Stimulated activated naive CD8-positive, alpha-beta T cell treated with anti-CD3 and anti-CD28 coated beads, Interleukin-15, Interleukin-2, amounts not matched to agents 100 U/mL and 50 U/mL, for 24 hours (primary cell): ENCODE measurements around the gene ALPG.
A peak's percentile ranks its signal among the peaks of the same experiment; 100 is the strongest.
"Not testable (repeated sequence)": the region's sequence is repeated elsewhere in the genome, so short reads cannot be mapped to it uniquely, and the experiment has no call there.

Source experiments
- ATAC-seq: fragments of 150-1000 bp; cut with Tn5 transposase; one replicate; pipeline ENCODE4 v1.10.0; 2021
- DNase-seq: peaks from one replicate; pipeline ENCODE4 v3.0.0; 2021

ALPG gene

GRCh38 chr2:232419245-232420072, 12.8 kb downstream of the ALPG start:
- peak; percentile 59 for ATAC-seq
- peak; percentile 27 for DNase-seq

DNA sequence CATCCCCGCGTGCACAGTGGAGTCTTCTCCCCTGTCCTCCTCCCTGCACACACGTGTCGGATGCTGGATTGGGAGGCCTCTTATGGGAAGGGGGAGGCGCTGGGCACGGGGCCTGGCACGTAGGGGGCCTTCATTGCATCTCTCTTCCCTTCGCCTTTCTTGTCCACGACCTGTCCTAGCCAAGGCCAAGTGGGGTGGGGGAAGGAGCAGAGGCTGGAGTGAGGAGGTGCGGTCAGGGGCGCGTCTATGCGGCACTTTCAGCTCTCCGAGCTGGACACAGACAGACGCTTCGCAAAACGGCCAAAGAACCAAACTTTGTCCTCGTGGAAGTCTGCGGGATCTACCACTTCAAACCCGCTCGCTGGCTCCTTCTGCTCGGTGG, 13.4 kb downstream of the ALPG start:
- no peak for DNase-seq
- ATAC-seq = no peak

GRCh38 chr2:232420463-232421188, 14.0 kb downstream of the ALPG start:
- ATAC-seq = no peak
- DNase-seq = peak; percentile 33

DNA sequence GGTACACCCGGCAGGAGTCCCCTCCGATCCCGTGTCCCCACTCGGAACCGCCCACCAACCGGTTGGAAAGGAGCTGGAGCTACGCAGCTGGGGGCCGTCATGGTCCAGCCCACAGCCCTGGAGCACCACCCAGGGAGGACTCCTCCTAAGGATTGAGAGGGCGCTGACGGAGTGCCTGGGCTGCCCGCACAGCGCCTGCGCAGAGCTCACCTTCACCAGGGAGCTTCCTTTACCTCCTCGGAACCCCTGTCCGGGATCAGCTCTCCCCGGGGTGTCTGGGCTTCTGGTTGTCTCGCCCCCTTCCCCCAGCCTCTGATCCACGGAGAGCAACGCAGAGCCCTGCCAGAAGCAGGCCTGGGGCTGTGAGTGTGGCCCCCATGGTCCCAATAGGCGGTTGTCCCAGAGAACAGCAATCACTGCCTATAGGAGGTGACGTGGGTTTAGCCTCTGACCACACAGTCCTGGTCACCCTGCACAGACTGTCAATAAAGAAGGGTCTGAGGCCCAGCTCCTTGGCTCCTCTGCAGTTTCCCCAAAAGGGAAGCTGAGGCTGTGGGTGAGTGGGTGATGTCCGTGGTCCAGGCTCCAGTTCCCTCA, 14.6 kb downstream of the ALPG start:
- no peak for DNase-seq
- ATAC-seq = no peak

DNA sequence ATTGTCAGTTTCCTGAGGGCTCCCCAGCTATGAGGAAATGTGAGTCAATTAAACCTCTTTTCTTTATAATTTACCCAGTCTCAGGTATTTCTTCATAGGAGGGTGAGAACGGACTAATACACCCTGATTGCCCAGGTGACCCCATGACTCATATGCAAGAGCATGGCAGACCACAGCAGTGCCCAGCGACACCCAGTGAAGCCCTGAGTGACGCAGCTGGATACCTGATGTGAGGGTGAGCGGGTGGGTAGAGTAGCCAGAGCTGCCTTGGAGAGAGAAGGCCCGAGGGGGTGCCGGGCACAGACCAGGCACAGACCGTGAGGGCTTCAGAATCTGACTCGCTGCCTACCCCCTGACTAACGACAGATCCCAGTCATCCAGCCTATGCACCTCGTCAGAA, 15.4 kb downstream of the ALPG start:
- no peak for ATAC-seq
- no peak for DNase-seq

DNA sequence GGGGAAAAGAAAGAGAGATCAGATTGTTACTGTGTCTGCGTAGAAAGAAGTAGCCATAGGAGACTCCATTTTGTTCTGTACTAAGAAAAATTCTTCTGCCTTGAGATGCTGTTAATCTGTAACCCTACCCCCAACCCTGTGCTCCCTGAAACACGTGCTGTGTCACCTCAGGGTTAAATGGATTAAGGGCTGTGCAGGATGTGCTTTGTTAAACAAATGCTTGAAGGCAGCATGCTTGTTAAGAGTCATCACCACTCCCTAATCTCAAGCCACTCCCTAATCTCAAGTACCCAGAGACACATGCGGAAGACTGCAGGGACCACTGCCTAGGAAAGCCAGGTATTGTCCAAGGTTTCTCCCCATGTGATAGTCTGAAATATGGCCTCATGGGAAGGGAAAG, 16.4 kb downstream of the ALPG start:
- not testable (repeated sequence) for DNase-seq, ATAC-seq

GRCh38 chr2:232423407-232423806, 16.8 kb downstream of the ALPG start:
- DNase-seq, ATAC-seq: not testable (repeated sequence)

DNA sequence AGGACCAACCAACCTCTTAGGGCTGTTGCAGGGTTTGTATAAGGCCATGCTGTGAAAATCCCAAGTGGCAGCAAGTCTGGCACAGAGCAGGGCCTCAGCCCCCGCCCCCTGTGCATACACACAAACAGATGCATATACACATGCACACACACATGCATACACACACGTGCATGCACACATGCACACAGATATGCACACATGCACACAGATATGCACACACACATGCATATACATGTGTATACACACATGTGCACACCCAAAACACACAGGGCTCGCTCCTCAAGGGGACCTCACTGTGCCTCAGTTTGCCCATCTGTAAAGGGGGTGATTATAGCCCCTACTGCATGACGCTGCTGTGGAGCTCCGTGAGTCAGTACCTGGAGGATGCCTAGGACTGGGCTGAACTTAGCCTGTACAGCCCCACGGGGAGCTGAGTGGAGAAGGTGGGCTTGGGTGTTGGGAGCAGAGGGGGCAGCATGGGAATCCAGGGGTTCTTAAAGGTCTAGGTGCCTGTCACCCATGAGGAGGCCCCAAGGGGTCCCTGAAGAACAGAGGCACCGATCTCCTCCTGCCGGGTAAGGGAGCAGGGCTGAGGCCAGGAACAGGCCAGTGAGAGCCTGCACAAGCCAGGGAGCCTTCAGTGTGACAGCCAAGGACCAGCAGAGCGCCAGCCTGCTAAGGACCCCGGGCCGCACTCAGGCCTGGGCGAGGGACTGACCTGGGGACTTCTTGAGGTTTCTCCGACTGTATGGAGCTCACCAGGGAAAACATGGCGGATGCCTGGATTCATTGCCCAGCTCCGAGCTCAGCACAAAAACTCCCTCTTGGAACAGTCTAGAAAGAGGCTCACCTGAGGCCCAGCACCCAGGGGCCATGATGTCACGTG, 25.3 kb downstream of the ALPG start:
- ATAC-seq = no peak
- DNase-seq = no peak

DNA sequence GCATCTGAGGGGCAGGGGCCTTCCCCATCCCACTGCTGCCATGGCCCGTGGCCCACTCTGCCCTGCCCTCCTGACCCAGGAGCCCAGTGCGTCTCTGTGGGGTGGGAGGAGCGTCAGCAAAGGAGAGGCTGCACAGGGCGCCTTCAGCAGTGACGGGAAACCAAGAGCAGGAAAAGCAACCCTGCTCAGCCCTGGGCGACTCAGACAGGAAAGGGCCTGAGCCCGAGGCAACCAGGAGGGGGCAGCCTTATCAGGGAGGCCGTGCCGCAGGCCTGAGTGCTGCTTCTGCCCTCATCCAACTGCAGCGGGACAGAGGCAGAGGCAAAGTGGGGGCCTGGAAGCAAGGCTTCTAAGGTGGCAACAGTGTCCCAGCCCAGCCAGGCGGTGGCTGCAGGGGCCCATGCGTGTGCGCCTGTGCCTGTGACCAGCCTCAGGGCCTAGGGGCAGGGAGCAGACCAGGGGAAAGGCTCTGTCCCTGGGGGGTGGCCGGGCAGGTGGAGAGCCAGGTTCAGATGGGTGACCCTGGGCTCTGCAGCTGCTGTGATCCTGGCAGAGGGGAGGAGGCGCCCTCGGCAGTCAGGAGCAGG, 26.0 kb downstream of the ALPG start:
- DNase-seq (no peak), ATAC-seq (peak; percentile 20)

DNA sequence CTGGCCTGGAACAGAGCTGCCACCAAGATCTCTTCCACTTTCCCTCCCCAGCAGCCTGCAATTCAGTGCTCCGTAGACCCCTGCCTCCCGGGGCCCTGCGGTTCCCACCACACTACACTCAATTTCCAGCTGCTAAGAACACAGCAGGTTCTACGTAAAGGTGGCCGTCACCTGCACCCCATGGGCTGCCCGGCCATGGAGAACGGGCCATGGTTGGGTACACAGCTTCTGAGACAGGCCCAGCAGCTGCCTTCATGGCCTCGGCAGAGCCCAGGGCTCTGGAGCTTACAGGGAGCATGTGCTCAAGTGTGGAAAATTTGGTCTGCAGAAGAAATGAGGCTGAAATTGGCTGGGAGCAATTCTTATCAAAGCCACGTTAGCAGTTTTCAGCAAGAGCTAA, 27.0 kb downstream of the ALPG start:
- not testable (repeated sequence) for ATAC-seq

GRCh38 chr2:232434091-232434490, 27.4 kb downstream of the ALPG start:
- DNase-seq = no peak

More for the DNA sequence above, 27.0 kb downstream of the ALPG start:
- not testable (repeated sequence) for DNase-seq

DNA sequence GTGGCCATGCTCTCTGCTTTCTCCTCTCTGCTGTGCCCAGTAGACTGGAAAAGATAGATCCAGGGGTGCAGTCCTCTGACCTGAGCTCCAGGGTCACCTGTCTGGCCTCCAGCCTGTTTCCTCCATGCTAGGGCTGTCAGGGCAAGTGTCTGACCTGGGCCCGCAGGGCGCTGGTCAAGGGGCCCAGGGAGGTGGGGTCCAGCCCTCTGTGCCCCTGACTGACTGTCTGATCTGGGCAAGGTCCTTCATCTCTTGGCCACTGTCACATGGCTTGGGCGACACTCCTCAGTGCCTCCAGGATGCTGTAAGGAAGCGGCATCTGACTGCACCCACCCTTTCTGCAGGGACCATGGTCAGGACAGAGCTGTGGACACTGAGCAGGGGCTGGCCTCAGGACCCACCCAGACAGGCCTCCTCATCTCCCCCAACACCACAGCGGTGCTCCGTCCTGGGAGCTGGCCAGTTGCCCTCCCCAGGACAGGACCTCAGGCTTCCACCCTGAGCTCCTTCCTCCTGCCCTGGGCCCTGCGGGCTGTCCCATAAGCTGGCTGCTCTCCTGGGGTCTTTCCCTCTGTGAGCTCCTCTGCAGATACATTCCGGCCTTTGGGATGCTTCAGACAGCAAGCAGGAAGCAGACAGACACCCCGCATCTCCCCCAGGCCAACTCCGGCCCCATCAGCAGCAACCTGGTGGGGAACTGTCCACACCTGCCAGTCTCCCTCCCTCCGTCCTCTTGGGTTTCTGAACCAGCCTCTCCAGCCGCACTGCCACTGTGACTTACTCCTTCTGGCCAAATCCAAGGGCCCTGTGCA, 28.1 kb downstream of the ALPG start:
- ATAC-seq = no peak
- DNase-seq = no peak

More at GRCh38 chr2:232434091-232434490, 27.4 kb downstream of the ALPG start:
- no peak for ATAC-seq

- ATAC-seq = no peak
- no peak for DNase-seq
These were observed 28.7 kb downstream of the ALPG start for GRCh38 chr2:232435375-232435648.

- ATAC-seq (no peak), DNase-seq (no peak)
These were observed 29.2 kb downstream of the ALPG start for GRCh38 chr2:232435805-232436204.

DNA sequence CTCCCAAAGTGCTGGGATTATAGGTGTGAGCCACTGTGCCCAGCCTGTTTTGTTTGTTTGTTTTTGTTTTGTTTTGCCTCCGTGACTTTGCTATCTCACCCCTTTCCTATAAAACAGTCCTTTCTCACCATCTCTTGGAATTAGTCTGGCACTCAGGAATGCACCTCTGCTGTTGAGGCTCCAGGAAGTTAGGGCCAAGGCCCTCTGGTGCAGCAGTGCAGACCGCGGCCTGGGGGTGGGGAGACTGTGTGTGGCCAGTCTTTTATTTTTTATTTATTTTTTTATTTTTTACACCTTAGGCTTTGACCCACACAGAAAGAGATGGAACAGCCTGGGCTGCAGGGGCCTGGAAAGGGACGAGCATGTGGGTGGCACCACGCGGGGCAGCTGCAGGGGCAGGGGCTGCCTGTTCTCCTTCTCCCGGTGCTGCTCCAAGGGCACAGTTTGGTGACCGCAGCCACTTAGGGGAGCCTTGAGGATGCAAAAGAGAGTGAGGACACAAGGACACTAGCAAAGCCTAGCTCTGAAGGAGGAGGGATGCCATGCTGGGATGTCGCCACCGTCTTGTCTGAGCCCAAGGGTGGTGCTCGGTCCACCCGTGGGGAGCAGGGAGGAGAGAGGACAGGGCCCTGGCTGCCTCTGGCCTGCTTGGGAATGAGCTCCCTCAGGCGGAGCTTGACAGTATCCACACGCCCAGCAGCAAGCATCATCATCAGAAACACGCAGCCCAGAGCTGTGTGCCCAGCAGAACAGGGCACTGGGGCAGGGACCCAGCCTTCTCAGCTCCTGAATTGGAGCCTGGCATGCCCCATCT, 29.9 kb downstream of the ALPG start:
- no peak for DNase-seq
- ATAC-seq = no peak

GRCh38 chr2:232437195-232437571, 30.5 kb downstream of the ALPG start:
- no peak for DNase-seq
- no peak for ATAC-seq

DNA sequence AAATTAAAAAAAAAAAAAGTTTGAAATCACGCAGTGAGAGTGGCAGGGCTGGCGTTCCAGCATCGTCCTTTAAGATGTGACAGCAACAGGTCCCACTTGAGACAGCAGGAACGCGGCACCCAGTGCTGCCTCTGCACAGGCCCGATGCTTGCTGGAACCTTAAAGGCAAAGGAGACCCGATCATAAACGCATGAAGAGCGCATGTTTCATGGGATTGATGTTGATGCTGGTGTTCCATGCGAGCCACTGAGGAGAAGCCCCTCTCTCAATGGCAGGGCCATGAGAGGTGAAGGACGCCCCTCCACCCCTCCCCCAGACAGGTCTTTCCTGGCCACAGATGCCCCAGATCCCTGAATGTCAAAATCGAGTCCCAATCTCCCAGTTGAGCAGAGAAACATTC, 31.4 kb downstream of the ALPG start:
- no peak for ATAC-seq
- no peak for DNase-seq

GRCh38 chr2:232438951-232439757, 32.5 kb downstream of the ALPG start:
- DNase-seq (peak; percentile 63), ATAC-seq (peak; percentile 23)

- ATAC-seq = no peak
- no peak for DNase-seq
These were observed 33.1 kb downstream of the ALPG start for GRCh38 chr2:232439758-232440135.
